SJCRH30 (cell line): ENCODE measurements around the gene CDNF. TPM values are rescaled to one million over a fixed set of nuclear protein-coding genes. Genes with fewer than 3 reads are reported as not detected.
A peak's percentile ranks its signal among the peaks of the same experiment; 100 is the strongest.

Experiments used
- DNase-seq, 2 experiments: peaks; one replicate each; pipeline ENCODE4 v3.0.0-alpha.2; 2015 to 2020
- H3K27ac ChIP-seq: fragments of 250-450 bp; sonication (Bioruptor Pico); 2 replicates; pipeline ENCODE4 v1.5.1; 2020; ENCODE audit warnings: mild to moderate bottlenecking, moderate library complexity
- H3K27me3 ChIP-seq: fragments of 250-450 bp; sonication (Bioruptor Pico); 2 replicates; pipeline ENCODE4 v1.5.1; 2020; ENCODE audit warnings: mild to moderate bottlenecking, moderate library complexity
- H3K36me3 ChIP-seq: fragments of 250-450 bp; sonication (Bioruptor Pico); 2 replicates; pipeline ENCODE4 v1.5.1; 2020; ENCODE audit warnings: mild to moderate bottlenecking, moderate library complexity
- H3K4me1 ChIP-seq: fragments of 250-450 bp; sonication (Bioruptor Pico); 2 replicates; pipeline ENCODE4 v1.5.1; 2020; ENCODE audit warnings: mild to moderate bottlenecking, moderate library complexity
- H3K4me3 ChIP-seq: fragments of 250-450 bp; sonication (Bioruptor Pico); 2 replicates; pipeline ENCODE4 v1.5.1; 2020; ENCODE audit warnings: mild to moderate bottlenecking, moderate library complexity
- H3K9me3 ChIP-seq: fragments of 250-450 bp; sonication (Bioruptor Pico); replicated peaks from 2 replicates; pipeline ENCODE4 v1.5.1; 2020; ENCODE audit warnings: mild to moderate bottlenecking, moderate library complexity
- total RNA-seq: library from RNA; depleted of rRNA; stranded (reverse); fragments of >200 nt; shearing (Covaris generic); gene quantifications from 2 replicates; pipeline ENCODE4 v1.2.3, GENCODE V29; 2014

CDNF gene
- total RNA-seq, 1 experiment from 2014 or later, result not detected

DNA sequence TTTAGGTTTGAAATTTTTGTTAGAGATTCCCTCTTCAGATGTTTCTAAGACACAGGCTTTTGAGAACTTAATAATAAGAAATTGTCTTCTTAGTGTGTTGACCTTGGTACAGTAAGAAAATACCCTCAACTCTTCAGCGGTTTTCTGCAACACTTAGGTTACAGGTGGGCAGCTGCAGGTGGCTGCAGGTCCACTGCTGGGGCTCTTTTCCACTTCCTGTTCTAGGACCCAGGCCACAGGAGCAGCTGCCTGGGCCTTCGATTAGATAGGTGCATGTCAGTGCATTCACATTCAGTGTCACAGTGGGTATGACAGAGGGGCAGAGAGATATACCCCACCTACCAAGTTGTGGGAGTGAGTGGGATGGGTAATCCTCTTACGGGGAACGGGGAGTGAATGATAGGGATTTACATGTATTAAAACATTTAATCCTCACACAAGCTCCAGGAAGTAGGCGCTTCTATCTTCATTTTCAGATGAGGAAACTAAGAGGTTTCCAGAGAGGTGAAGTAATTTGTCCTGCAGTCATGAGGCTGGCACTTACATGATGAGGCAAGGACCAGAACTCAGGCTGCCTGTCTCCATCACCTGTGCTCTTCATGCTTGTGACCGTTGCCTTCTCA is 20.6 kb upstream of the CDNF start:
- H3K27ac ChIP-seq, result no peak overlapping the region
- H3K9me3 ChIP-seq, result no peaks in the 10 kb centered on the region
- H3K27me3 ChIP-seq, result no peaks in the 10 kb centered on the region
- no peak for DNase-seq
- no peaks in the 10 kb centered on the region for H3K4me1 ChIP-seq
- peaks cover 12% of the 10 kb centered on the region for H3K36me3 ChIP-seq
- no peak overlapping the region for H3K4me3 ChIP-seq

DNA sequence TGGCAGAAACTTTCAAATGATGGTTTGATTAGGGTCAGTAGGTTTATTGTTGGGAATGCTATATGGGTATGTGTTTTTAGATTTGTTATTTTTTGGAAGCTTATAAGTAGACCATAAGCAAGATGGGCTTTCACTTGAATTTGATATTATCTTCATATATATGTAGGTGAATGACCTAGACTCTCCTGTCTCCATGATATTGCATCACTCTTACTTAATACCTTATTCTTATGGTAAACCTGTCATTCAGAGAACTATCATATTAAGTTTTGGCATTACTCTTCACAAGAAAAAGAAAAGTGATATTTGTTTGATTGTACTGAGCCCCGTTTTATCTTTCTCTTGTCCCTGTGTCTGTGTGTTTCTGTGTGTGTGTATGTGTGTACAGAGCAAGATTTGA is 17.6 kb upstream of the CDNF start:
- no peak overlapping the region for H3K27ac ChIP-seq
- H3K9me3 ChIP-seq, result no peaks in the 10 kb centered on the region
- no peaks in the 10 kb centered on the region for H3K4me1 ChIP-seq
- DNase-seq, result no peak
- no peak overlapping the region for H3K4me3 ChIP-seq
- H3K36me3 ChIP-seq, result peaks cover 27% of the 10 kb centered on the region
- H3K27me3 ChIP-seq, result no peaks in the 10 kb centered on the region

DNA sequence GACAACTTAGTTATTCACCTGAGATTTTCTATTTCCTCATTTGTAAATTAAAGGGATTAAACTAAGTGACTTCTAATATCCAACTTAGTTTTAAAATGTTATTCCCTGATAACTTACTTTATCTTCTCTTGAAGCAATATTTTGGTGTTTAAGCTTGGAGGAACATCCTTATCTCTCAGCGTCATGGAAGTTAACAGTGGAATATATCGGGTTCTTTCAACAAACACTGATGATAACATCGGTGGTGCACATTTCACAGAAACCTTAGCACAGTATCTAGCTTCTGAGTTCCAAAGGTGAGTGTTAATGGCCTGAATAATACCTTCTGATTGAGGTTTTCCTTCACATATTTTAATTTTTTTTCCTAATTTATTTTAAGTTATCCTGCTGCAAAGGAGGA is 14.4 kb upstream of the CDNF start:
- no peak for DNase-seq
- Histone ChIP-seq H3K4me1 (no peaks in the 10 kb centered on the region), H3K27me3 (no peaks in the 10 kb centered on the region), H3K27ac (no peak overlapping the region), H3K9me3 (no peaks in the 10 kb centered on the region), H3K4me3 (no peak overlapping the region), H3K36me3 (peaks cover 37% of the 10 kb centered on the region)

DNA sequence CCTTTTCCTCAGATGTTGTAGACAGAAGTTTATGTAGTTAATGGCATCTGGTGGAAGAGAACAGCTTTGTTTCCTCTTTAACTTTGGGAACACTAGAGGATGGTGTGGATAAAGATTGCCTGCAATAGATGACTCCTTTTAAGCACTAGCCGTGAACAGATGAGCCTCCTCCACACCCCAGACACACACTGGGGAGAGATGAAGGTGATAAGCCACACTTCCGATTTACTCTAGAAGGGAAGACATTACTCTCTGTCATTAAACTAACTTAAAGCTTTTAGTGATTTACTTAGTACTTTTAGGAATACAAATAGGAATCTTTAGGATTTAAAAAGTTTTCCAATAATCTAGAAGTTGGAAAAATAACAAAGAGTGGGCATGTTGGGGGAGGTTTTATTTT is 7.1 kb upstream of the CDNF start:
- Histone ChIP-seq H3K4me1 (no peaks in the 10 kb centered on the region), H3K27me3 (no peaks in the 10 kb centered on the region), H3K9me3 (no peaks in the 10 kb centered on the region), H3K27ac (no peak overlapping the region), H3K36me3 (peaks cover 59% of the 10 kb centered on the region), H3K4me3 (no peak overlapping the region)
- no peak for DNase-seq

DNA sequence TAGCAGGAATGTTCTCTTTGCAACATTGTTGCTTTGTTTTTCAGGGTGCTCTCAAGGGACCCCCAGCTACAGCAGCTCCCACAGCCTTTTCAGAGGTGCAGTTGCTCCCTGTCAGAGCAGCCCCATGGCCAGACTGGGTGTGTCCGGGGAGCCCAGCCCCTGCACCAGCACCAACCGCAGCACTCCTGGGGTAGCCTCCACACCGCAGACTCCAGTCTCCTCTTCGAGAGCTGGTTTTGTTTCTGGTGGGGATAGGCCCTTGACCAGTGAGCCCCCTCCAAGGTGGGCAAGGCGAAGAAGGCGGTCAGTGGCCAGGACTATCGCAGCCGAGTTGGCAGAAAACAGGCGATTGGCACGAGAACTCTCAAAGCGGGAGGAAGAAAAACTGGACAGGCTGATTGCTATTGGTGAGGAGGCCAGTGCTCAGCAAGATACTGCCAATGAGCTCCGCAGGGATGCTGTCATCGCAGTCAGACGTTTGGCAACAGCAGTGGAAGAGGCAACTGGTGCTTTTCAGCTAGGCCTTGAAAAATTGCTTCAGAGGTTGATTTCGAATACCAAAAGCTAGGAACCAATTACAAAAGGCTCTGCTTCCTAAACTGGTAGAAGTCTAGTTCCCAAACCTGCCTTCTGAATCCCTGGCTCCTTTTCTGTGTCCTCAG is 5.6 kb upstream of the CDNF start:
- peaks cover 50% of the 10 kb centered on the region for H3K36me3 ChIP-seq
- H3K27ac ChIP-seq, result no peak overlapping the region
- no peaks in the 10 kb centered on the region for H3K9me3 ChIP-seq
- no peak overlapping the region for H3K4me3 ChIP-seq
- H3K4me1 ChIP-seq, result no peaks in the 10 kb centered on the region
- DNase-seq, result no peak
- H3K27me3 ChIP-seq, result no peaks in the 10 kb centered on the region

DNA sequence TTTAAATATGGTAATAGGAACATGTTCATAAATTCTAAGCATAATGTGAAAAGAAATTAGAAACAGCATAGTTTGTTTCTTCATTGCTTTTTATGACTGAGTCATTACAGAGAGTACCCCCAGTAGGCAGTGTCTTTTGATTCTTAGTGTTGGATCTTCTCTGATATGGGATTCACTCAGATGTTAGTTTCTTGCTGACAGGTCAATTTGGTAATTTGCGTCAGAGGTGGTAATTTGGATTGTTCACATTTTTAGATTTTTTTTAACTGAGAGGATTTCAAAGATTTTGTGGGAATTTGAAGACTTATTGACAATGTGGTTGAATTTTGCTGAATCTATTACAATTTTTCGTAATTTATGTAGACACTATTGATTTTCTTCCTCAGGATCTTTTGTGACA is 2.3 kb upstream of the CDNF start:
- H3K27ac ChIP-seq, result no peak overlapping the region
- no peaks in the 10 kb centered on the region for H3K27me3 ChIP-seq
- H3K4me1 ChIP-seq, result no peaks in the 10 kb centered on the region
- DNase-seq, result no peak
- H3K4me3 ChIP-seq, result no peak overlapping the region
- H3K36me3 ChIP-seq, result peaks cover 45% of the 10 kb centered on the region
- H3K9me3 ChIP-seq, result no peaks in the 10 kb centered on the region

DNA sequence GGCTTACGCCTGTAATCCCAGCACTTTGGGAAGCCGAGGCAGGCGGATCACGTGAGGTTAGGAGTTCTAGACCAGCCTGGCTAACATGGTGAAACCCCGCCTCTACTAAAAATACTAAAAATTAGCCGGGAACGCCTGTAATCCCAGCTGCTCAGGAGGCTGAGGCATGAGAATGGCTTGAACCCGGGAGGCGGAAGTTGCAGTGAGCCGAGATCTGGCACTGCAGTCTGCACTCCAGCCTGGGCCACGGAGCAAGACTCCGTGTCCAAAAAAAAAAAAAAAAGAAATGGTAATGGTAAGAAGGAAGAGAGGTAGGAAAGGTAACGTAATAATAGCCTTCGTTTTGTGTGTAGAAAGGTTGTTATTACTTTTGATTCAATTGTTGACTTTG is 1.5 kb upstream of the CDNF start:
- H3K4me1 ChIP-seq, result no peaks in the 10 kb centered on the region
- H3K4me3 ChIP-seq, result peak overlapping the region; percentile 88
- DNase-seq, result peak; percentile 18 to 19
- H3K27me3 ChIP-seq, result no peaks in the 10 kb centered on the region
- H3K27ac ChIP-seq, result peak overlapping the region; percentile 97
- H3K9me3 ChIP-seq, result no peaks in the 10 kb centered on the region
- peaks cover 40% of the 10 kb centered on the region for H3K36me3 ChIP-seq

DNA sequence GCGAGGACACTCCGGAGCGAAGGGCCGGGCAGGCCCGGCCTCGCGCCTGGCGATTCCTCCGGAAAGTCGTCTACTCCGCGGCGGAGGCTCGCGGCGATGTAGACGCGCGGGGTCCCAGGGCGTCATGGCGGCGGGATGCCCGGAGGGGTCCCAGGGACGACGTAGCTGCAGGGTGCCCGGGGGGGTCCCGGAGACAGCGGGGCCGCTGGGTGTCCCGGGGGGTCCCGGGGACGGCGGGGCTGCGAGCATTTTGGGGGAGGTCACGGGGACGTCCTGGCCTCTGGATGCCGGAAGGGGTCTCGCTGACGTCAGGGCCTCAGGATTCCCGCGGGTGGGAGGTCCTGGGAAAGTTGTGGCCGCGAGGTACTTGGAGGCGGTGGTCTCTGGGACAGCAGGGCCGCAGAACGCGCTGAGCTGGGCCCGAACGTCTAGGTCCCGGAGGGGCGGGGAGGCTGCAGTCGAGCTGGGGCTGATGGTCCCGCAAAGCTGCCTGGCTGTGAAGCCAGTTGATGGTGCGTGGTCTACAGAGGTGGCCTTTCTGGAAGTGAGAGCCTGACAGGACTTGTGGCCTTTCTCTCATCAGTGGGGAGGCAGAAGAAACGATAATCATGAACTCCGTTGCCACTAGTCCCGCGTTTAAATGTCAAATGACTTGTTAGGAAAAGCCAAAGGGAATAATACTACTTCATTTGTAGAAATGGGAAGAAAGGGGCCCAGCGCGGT is 906 bp upstream of the CDNF start:
- peak overlapping the region; percentile 97 for H3K27ac ChIP-seq
- H3K9me3 ChIP-seq, result no peaks in the 10 kb centered on the region
- peaks cover 36% of the 10 kb centered on the region for H3K36me3 ChIP-seq
- no peaks in the 10 kb centered on the region for H3K4me1 ChIP-seq
- peak overlapping the region; percentile 88 for H3K4me3 ChIP-seq
- H3K27me3 ChIP-seq, result no peaks in the 10 kb centered on the region
- peak; percentile 37 to 42 for DNase-seq

DNA sequence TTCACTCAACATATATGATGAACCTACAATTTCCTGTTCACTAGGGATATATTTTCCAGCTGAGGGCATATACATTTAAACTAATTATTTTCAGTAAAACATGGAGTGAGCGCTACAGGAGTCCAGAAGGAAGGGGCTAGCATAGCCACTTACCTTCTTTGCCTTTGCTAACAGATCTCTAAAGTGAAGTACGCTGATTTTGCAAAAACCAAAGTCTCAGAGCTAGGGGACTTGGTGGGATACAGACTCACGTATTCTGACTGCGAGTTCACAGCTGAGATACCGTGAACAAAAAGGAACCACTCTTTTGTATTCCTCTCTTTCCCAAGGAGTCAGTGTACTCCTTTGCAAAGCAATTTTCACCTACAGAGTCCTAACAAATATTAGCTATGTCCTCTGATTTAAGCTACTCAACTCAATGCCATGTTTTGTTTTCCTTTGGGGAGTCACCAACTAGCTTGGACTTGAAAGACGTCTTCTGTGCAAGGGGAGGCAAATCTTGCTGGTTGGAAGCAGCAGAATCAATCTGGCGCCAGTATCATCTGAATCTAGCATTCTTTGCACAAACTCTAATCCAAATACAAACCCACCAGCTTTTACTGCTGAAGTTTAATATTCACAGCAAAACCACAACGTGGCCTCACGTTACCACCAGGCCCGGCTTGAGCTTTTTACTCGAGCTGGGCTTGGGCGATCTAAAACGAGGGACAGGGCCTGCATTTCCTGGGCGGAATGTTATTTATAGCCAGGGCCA is 657 bp downstream of the CDNF start:
- Histone ChIP-seq H3K4me3 (peak overlapping the region; percentile 88), H3K9me3 (no peaks in the 10 kb centered on the region), H3K36me3 (peaks cover 22% of the 10 kb centered on the region), H3K27me3 (no peaks in the 10 kb centered on the region), H3K4me1 (no peaks in the 10 kb centered on the region), H3K27ac (peak overlapping the region; percentile 97)
- DNase-seq, result peak in 1 of 2 experiments; percentile 91

DNA sequence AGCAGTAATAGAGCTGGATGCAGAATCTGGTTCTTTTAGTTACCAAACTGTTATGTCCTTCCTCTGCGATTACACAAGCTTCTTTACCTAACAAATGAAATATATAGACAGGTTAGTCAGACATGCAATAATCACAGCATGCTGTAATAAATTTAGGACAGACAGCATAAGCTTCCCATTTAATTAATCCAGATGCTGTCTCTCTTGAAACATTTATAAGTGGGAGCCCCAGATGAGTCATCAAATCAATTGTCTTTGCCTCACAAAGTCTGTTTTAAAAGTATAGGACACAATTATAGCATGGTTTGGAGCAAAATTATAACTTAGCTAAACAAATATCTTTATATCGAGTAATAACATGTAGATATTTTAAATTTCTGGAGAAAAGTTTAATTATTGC is 1.6 kb downstream of the CDNF start:
- Histone ChIP-seq H3K27ac (no peak overlapping the region), H3K27me3 (no peaks in the 10 kb centered on the region)
- DNase-seq, result no peak

DNA sequence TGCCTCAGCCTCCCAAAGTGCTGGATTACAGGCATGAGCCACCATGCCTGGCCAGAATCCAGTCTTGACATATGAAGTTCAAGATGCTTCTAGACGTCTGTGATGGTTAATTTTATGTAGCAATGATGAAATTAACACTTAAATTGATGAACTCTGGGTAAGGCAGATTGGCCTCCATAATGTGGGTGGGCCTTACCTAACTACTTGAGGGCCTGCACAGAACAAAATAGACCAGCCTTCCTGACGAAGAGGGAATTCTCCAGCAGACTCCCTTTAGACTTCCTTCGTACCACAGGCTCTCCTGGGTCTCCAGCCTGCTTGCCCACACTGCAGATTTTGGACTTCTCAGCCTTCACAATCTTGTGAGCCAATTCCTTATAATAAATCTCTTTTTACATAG is 4.7 kb downstream of the CDNF start:
- Histone ChIP-seq H3K4me3 (no peak overlapping the region), H3K27me3 (no peaks in the 10 kb centered on the region), H3K36me3 (no peaks in the 10 kb centered on the region), H3K27ac (no peak overlapping the region), H3K4me1 (no peaks in the 10 kb centered on the region), H3K9me3 (no peaks in the 10 kb centered on the region)
- DNase-seq, result no peak

More for the DNA sequence above, 1.6 kb downstream of the CDNF start:
- H3K9me3 ChIP-seq, result no peaks in the 10 kb centered on the region
- peaks cover 12% of the 10 kb centered on the region for H3K36me3 ChIP-seq
- H3K4me1 ChIP-seq, result no peaks in the 10 kb centered on the region
- H3K4me3 ChIP-seq, result no peak overlapping the region

DNA sequence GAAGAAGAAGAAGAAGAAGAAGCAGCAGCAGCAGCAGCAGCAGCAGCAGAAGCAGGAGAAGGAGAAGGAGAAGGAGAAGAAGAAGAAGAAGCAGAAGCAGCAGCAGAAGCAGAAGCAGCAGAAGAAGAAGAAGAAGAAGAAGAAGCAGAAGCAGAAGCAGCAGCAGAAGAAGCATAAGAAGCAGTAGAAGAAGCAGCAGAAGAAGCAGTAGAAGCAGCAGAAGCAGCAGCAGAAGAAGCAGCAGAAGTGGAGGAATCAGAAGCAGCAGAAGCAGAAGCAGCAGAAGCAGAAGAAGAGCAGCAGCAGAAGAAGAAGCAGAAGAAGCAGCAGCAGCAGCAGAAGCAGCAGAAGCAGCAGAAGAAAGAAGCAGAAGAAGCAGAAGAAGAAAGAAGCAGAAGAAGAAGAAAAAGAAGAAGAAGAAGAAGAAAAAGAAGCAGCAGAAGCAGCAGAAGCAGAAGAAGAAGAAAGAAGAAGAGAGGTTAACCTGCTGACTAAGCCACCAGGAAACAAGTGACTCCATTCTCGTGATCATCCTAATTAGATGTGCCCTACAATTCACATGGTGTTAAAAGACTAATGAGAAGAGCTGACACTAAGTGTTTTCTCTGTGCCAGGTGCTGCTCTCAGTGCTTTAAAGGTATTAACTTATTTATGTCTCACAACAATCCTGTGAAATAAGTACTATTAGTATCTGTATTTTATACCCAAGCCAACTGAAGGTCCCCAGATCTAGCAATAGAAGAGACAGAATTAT is 11.6 kb downstream of the CDNF start:
- H3K4me3 ChIP-seq, result no peak overlapping the region
- no peaks in the 10 kb centered on the region for H3K9me3 ChIP-seq
- H3K27me3 ChIP-seq, result no peaks in the 10 kb centered on the region
- DNase-seq, result no peak
- no peaks in the 10 kb centered on the region for H3K36me3 ChIP-seq
- no peaks in the 10 kb centered on the region for H3K4me1 ChIP-seq
- no peak overlapping the region for H3K27ac ChIP-seq

DNA sequence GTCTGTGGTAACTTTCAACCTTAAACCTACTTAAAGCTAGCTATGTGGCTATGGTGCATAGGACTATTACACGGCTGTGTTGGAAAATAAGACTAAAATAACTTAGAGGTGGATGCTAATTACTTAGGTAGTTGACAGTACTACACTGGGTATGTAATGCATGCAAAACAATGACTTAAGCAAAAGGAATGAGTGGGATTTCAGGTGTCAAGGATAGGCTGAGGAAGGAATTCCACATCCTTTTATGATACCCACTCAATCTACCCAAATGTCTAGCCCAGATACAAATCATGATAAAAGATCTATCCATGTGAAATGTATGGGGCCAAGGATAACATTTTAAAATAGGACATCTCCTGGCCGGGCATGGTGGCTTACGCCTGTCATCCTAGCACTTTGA is 13.9 kb downstream of the CDNF start:
- DNase-seq, result no peak
- H3K9me3 ChIP-seq, result no peaks in the 10 kb centered on the region
- no peaks in the 10 kb centered on the region for H3K27me3 ChIP-seq
- no peak overlapping the region for H3K27ac ChIP-seq
- no peak overlapping the region for H3K4me3 ChIP-seq
- no peaks in the 10 kb centered on the region for H3K4me1 ChIP-seq
- H3K36me3 ChIP-seq, result no peaks in the 10 kb centered on the region

DNA sequence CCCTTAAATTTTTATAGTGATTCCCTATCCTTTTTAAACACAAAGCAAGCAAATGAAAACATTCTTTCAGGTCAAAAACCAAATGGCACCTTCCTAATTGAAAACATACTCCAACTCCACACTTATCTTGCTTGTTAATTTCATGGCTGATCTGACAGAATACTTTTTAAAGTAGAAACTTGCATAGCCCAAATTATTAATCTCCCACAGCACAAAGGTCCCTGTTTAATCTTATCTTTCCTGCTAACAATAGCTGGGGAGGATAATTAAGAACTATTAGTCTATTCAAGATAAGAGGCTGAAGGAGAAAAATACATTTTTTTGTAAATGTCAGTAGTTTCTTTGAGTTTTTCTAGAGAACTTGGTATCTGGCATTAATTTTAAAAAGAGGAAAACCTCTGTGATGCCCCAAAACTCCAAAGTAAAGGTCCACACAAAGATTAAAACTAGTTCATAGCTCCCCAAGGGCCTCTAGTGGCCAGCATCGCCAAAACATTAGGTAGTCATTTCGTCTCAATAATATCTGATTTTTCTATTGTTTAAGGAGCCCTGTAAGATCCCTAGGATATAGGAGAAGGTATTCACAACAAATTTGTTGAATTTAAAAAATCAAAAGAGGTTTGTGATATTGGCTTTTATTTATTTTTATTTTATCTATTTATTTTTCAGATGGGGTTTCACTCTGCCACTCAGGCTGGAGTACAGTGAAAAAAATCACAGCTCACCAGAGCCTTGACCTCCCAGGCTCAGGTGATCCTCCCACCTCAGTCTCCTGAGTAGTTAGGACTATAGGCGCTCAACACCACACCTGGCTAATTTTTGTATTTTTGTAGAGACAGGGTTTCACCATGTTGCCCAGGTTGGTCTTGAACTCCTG is 14.7 kb downstream of the CDNF start:
- peak; percentile 17 to 49 for DNase-seq
- Histone ChIP-seq H3K4me1 (no peaks in the 10 kb centered on the region), H3K27ac (no peak overlapping the region), H3K27me3 (no peaks in the 10 kb centered on the region), H3K9me3 (no peaks in the 10 kb centered on the region), H3K4me3 (no peak overlapping the region), H3K36me3 (no peaks in the 10 kb centered on the region)
